ENCODE data around the gene MCRS1. TPM values are rescaled to one million over a fixed set of nuclear protein-coding genes. Genes with fewer than 3 reads are reported as not detected.

MCRS1 gene
- polyA plus RNA-seq, 3 donors = 50.3 to 88.8 (median 52.3) TPM

DNA sequence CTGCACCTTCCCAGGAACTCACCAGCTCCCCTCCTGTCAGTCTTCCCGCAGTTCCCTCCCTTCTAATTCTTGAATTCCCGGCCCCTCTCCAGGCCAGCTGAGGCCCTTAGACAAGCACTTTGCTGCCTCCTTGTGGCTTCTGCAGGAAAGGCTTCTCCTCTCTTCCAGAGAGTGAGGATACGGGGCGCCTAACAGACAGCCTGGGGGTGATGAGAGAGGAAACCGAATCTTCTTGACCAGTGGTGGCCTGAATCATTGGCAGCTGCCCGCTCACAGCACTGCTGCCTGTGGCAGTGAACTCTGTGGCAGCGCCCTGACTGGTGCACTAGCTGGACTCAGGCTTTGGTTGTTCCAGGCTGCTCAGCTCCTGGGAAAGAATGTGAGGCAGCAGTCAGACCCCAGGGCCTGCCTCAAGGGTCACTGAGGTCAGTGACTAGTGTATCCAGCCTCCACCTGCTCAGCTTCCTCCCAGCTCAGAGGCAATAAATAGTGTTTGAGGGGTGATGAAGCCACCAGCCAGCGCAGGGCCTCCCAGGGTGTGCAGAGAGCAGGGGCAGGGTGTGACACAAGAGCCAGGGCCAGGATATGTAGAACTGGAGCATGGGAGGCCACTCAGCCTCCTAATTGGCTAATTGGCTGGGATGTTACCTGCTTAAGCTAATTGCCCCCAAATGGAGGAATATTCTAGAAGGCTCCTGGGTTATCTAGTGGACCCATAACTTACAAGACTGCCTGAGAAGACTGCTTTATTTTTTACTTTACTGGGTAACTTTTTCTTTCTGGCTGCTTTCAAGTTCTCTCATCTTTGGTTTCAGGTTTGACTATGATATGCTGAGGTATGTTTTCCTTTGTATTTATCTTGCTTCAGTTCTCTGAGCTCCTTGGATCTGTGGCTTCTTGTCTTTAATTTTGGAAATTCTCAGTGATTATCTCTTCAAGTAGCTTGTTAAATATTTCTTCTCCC lies 12.9 kb upstream of the MCRS1 start:
- intact Hi-C loops (cut with micrococcal nuclease) = loop anchor here in 1 of 2 donors (5.0 kb wide), 1 partner anchor 224 kb away; no protein-coding TSS in a partner anchor
- no peak overlapping the region for H3K4me2 ChIP-seq (replicated peaks; ENCODE audit: extremely low read depth, low read length, poor library complexity, severe bottlenecking)
- TF ChIP-seq, protein P1, sequence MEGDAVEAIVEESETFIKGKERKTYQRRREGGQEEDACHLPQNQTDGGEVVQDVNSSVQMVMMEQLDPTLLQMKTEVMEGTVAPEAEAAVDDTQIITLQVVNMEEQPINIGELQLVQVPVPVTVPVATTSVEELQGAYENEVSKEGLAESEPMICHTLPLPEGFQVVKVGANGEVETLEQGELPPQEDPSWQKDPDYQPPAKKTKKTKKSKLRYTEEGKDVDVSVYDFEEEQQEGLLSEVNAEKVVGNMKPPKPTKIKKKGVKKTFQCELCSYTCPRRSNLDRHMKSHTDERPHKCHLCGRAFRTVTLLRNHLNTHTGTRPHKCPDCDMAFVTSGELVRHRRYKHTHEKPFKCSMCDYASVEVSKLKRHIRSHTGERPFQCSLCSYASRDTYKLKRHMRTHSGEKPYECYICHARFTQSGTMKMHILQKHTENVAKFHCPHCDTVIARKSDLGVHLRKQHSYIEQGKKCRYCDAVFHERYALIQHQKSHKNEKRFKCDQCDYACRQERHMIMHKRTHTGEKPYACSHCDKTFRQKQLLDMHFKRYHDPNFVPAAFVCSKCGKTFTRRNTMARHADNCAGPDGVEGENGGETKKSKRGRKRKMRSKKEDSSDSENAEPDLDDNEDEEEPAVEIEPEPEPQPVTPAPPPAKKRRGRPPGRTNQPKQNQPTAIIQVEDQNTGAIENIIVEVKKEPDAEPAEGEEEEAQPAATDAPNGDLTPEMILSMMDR (IDR thresholded peaks at IDR 0.05) = peak; percentile 86
- H3K79me2 ChIP-seq (ENCODE audit: insufficient read depth, low read length) = no peaks in the 10 kb centered on the region
- H4K20me1 ChIP-seq (ENCODE audit: insufficient read depth, low read length) = no peaks in the 10 kb centered on the region
- peak; percentile 33 to 47 (median 46) for DNase-seq
- Mint-ChIP-seq H3K4me3 (peak overlapping the region in 1 of 2 donors; percentile 35), H3K4me1 (peaks cover 8% of the 10 kb centered on the region), H3K36me3 (peaks cover 9 to 12% of the 10 kb centered on the region in 2 donors), H3K27ac (peak overlapping the region in 1 of 7 donors; percentile 31), H3K9me3 (peaks cover 0 to 1% (median 0%) of the 10 kb centered on the region in 7 donors), H3K27me3 (ENCODE audit: low read depth in 3 of 3) (peaks cover 0 to 1% (median 0%) of the 10 kb centered on the region in 3 donors)
- peak overlapping the region in 1 of 2 donors; percentile 5 for H3K27ac ChIP-seq (ENCODE audit: low read depth in 1 of 2, low read length in 2 of 2)
- no peak overlapping the region for H2AFZ ChIP-seq (ENCODE audit: insufficient read depth, low read depth, low read length, poor library complexity, severe bottlenecking)
- H3K27me3 ChIP-seq (ENCODE audit: control insufficient read depth in 2 of 2, insufficient read depth in 2 of 2, low read length in 2 of 2) = no peaks in the 10 kb centered on the region
- no peaks in the 10 kb centered on the region for H3K36me3 ChIP-seq (replicated peaks in 1 of 2; ENCODE audit: control insufficient read depth in 1 of 2, insufficient read depth in 2 of 2, low read length in 2 of 2)
- WGBS (ENCODE audit: insufficient coverage) = 68% methylated on average over 3 of the region's 8 CpGs
- H3K4me1 ChIP-seq (ENCODE audit: control insufficient read depth in 1 of 2, insufficient read depth in 2 of 2, low read length in 2 of 2) = no peaks in the 10 kb centered on the region
- H3K9me3 ChIP-seq (replicated peaks in 1 of 2; ENCODE audit: control insufficient read depth in 1 of 2, insufficient read depth in 1 of 2, low read length in 2 of 2) = no peaks in the 10 kb centered on the region
- H3K4me3 ChIP-seq (replicated peaks in 1 of 3; ENCODE audit: low read depth in 2 of 3, low read length in 3 of 3) = no peak overlapping the region
- H3K9ac ChIP-seq (ENCODE audit: insufficient read depth, low read length, poor library complexity, severe bottlenecking) = no peak overlapping the region

DNA sequence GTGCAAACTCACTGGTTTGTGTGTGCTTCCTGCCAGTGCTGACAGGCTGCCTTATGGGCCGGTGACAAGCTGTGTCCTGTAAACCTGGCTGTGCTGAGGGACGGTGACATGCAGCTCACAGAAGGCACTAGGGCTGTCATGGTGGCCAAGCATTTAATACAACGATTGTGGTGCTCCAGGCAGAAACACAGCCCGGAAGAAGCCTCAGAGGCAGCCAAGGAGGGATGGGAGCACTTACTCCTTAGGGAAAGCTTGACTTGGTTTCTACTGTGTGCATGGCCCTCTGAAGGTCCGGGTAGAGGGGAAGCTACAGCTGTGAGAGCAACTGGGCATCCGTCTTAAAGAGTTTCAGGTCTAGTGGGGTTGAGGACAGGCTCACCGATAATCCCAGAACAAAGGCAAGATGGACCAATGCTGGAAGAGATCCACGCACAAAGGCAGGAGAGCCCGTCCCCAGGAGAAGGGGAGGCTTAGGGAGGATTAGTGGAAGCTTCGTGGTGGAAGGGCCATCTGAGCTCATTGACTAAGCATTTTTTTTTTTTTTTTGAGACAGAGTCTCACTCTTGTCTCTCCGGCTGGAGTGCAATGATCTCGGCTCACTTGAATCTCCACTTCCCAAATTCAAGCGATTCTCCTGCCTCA lies 10.7 kb upstream of the MCRS1 start:
- no peak overlapping the region for H2AFZ ChIP-seq (ENCODE audit: insufficient read depth, low read depth, low read length, poor library complexity, severe bottlenecking)
- H3K27ac ChIP-seq (ENCODE audit: low read depth in 1 of 2, low read length in 2 of 2) = no peak overlapping the region
- peaks cover 0 to 2% (median 0%) of the 10 kb centered on the region in 3 donors for H3K27me3 Mint-ChIP-seq (ENCODE audit: low read depth in 3 of 3)
- no peak overlapping the region for H3K4me3 ChIP-seq (replicated peaks in 1 of 3; ENCODE audit: low read depth in 2 of 3, low read length in 3 of 3)
- H3K4me2 ChIP-seq (replicated peaks; ENCODE audit: extremely low read depth, low read length, poor library complexity, severe bottlenecking) = no peak overlapping the region
- WGBS (ENCODE audit: insufficient coverage) = 80% methylated on average over 9 of the region's 13 CpGs
- H4K20me1 ChIP-seq (ENCODE audit: insufficient read depth, low read length) = no peaks in the 10 kb centered on the region
- no peak for DNase-seq
- peaks cover 0 to 1% (median 0%) of the 10 kb centered on the region in 7 donors for H3K9me3 Mint-ChIP-seq
- H3K4me1 Mint-ChIP-seq = peaks cover 2% of the 10 kb centered on the region
- H3K27ac Mint-ChIP-seq = no peak overlapping the region
- H3K36me3 Mint-ChIP-seq = peaks cover 6 to 10% of the 10 kb centered on the region in 2 donors
- no peaks in the 10 kb centered on the region for H3K4me1 ChIP-seq (ENCODE audit: control insufficient read depth in 1 of 2, insufficient read depth in 2 of 2, low read length in 2 of 2)
- no peak overlapping the region for H3K4me3 Mint-ChIP-seq
- TF ChIP-seq, protein P1 (IDR thresholded peaks at IDR 0.05) = no peak
- H3K9me3 ChIP-seq (replicated peaks in 1 of 2; ENCODE audit: control insufficient read depth in 1 of 2, insufficient read depth in 1 of 2, low read length in 2 of 2) = no peaks in the 10 kb centered on the region
- no peaks in the 10 kb centered on the region for H3K27me3 ChIP-seq (ENCODE audit: control insufficient read depth in 2 of 2, insufficient read depth in 2 of 2, low read length in 2 of 2)
- H3K9ac ChIP-seq (ENCODE audit: insufficient read depth, low read length, poor library complexity, severe bottlenecking) = no peak overlapping the region
- intact Hi-C loops (cut with micrococcal nuclease) = no loop called here
- H3K36me3 ChIP-seq (replicated peaks in 1 of 2; ENCODE audit: control insufficient read depth in 1 of 2, insufficient read depth in 2 of 2, low read length in 2 of 2) = no peaks in the 10 kb centered on the region
- no peaks in the 10 kb centered on the region for H3K79me2 ChIP-seq (ENCODE audit: insufficient read depth, low read length)
